ENCODE data around the gene ADNP.

The ADNP gene

DNA sequence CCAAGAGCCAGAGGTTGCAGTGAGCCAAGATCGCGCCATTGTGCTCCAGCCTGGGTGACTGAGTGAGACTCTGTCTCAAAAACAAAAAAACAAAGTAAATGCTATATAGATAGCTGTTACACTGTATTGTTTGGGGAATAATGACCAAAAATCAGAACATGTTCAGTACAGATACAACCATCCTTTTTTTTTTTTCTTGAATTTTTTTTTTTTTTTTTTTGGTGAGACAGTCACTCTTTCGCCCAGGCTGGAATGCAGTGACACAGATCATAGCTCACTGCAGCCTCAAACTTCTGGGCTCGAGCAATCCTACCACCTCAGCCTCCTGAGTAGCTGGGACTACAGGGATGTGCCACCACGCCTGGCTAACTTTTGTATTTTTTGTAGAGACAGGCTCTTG is 72.7 kb downstream of the ADNP start:
- no peak for TF ChIP-seq FOXM1 (IDR thresholded peaks at IDR 0.05; ENCODE audit: borderline replicate concordance, low read depth)
- TF ChIP-seq YY1 (IDR thresholded peaks at IDR 0.05; ENCODE audit: low read depth): no peak
- TF ChIP-seq MAX (IDR thresholded peaks at IDR 0.05): no peak
- TF ChIP-seq RAD21 (IDR thresholded peaks at IDR 0.05; ENCODE audit: low read depth): no peak
- TF ChIP-seq TCF12 (IDR thresholded peaks at IDR 0.05; ENCODE audit: low read depth): no peak
- no peak for TF ChIP-seq EGR1 (IDR thresholded peaks at IDR 0.05)
- no peak for TF ChIP-seq TAF1 (IDR thresholded peaks at IDR 0.05; ENCODE audit: low read depth)
- no peak for TF ChIP-seq REST (IDR thresholded peaks at IDR 0.05; ENCODE audit: low read depth)
- no peak for TF ChIP-seq TEAD4 (IDR thresholded peaks at IDR 0.05)
- no peak for TF ChIP-seq CEBPB (IDR thresholded peaks at IDR 0.05)

DNA sequence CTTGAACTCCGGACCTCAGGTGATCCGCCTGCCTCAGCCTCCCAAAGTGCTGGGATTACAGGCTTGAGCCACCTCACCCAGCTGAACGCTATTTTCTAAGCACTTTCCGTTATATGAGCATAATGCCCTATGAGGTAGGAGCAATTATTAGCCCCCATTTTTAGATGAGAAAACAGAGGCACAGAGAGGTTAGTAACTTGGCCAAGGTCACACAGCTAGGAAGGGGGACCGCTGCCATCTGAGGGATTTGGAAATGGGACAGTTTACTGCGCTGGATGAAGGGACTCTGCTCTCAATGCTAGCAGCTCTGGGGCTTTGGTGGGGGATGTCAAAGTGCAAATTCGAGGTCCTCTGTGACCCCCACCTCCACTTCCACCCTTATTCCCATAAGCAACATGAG is 73.9 kb downstream of the ADNP start:
- TF ChIP-seq CEBPB (IDR thresholded peaks at IDR 0.05): no peak
- TF ChIP-seq REST (IDR thresholded peaks at IDR 0.05; ENCODE audit: low read depth): no peak
- TF ChIP-seq USF1 (IDR thresholded peaks at IDR 0.05): no peak
- no peak for TF ChIP-seq ZBTB7A (IDR thresholded peaks at IDR 0.05; ENCODE audit: low read depth)
- TF ChIP-seq TAF1 (IDR thresholded peaks at IDR 0.05; ENCODE audit: low read depth): no peak
- TF ChIP-seq TCF12 (IDR thresholded peaks at IDR 0.05; ENCODE audit: low read depth): no peak
- TF ChIP-seq RAD21 (IDR thresholded peaks at IDR 0.05; ENCODE audit: low read depth): no peak
- no peak for TF ChIP-seq TEAD4 (IDR thresholded peaks at IDR 0.05)
- no peak for TF ChIP-seq EGR1 (IDR thresholded peaks at IDR 0.05)
- no peak for TF ChIP-seq MAX (IDR thresholded peaks at IDR 0.05)

DNA sequence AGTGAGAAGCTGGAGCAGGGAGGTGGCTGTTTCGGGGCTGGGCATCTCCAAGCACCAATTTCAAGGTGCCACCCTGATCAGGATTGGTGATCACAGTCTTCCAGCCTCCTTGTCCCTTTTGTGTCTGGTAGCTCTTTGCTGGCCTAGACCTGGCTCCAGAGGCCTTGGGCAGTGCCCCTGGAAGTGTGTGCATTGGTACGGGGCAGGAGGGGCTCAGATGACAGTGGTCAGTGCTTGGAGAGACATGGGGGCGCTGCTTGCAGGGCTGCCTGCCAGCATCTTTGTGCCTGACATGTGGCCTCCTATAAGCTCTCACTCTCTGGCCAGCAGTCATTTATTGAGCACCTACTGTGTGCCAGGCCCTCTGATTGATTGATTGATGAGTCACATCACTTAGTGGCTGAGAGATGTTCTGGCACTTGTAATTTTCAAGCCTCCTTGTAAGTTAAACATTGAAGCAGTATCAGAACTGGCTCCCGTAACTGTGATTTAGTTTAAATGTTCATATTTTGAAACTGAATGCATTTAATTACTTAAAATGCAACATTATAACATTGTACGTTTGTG is 74.7 kb downstream of the ADNP start:
- TF ChIP-seq FOXM1 (IDR thresholded peaks at IDR 0.05; ENCODE audit: borderline replicate concordance, low read depth): no peak
- no peak for TF ChIP-seq YY1 (IDR thresholded peaks at IDR 0.05; ENCODE audit: low read depth)
- TF ChIP-seq REST (IDR thresholded peaks at IDR 0.05; ENCODE audit: low read depth): no peak
- TF ChIP-seq CREB1 (IDR thresholded peaks at IDR 0.05; ENCODE audit: low read depth): no peak
- TF ChIP-seq TAF1 (IDR thresholded peaks at IDR 0.05; ENCODE audit: low read depth): no peak
- TF ChIP-seq EGR1 (IDR thresholded peaks at IDR 0.05): no peak
- TF ChIP-seq TCF12 (IDR thresholded peaks at IDR 0.05; ENCODE audit: low read depth): no peak
- no peak for TF ChIP-seq TEAD4 (IDR thresholded peaks at IDR 0.05)
- TF ChIP-seq NFIC (IDR thresholded peaks at IDR 0.05): no peak
- TF ChIP-seq ZBTB7A (IDR thresholded peaks at IDR 0.05; ENCODE audit: low read depth): no peak
- no peak for TF ChIP-seq CEBPB (IDR thresholded peaks at IDR 0.05)
- TF ChIP-seq USF1 (IDR thresholded peaks at IDR 0.05): no peak
- no peak for TF ChIP-seq EP300 (IDR thresholded peaks at IDR 0.05; ENCODE audit: borderline replicate concordance)
- TF ChIP-seq RAD21 (IDR thresholded peaks at IDR 0.05; ENCODE audit: low read depth): no peak
- no peak for TF ChIP-seq MAX (IDR thresholded peaks at IDR 0.05)

Data from Ishikawa (cell line).